ENCODE results near the gene TMEM8B. TPM values are rescaled to one million over a fixed set of nuclear protein-coding genes. Genes with fewer than 3 reads are reported as not detected.

The TMEM8B gene, protein sequence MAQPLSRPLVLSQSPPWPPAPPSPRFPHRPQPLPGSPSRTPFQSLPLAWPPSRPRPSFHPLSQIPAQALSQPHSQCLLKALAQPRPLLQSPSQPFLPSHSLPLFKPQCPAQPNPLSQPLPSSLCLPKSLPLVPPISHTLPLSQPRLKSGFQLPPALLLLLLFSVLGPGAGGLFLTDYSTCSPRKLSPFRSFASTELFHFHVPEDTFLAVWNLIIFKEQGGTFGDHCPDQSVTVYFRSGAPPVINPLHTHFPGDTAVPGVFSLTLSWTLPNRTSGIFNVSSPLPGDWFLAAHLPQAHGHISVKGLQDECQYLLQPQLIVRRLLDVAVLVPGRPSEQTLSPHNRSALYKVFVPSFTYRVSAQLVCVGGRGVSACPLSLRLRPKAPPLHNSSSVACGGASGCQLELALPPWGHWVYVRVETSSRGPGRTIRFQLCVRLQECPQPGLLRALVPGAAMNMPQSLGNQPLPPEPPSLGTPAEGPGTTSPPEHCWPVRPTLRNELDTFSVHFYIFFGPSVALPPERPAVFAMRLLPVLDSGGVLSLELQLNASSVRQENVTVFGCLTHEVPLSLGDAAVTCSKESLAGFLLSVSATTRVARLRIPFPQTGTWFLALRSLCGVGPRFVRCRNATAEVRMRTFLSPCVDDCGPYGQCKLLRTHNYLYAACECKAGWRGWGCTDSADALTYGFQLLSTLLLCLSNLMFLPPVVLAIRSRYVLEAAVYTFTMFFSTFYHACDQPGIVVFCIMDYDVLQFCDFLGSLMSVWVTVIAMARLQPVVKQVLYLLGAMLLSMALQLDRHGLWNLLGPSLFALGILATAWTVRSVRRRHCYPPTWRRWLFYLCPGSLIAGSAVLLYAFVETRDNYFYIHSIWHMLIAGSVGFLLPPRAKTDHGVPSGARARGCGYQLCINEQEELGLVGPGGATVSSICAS
- 10 to 100 TPM in 2 of 4 donors, 1 to 10 TPM in 2; 7.8 to 21.3 (median 9.6) TPM for total RNA-seq

DNA sequence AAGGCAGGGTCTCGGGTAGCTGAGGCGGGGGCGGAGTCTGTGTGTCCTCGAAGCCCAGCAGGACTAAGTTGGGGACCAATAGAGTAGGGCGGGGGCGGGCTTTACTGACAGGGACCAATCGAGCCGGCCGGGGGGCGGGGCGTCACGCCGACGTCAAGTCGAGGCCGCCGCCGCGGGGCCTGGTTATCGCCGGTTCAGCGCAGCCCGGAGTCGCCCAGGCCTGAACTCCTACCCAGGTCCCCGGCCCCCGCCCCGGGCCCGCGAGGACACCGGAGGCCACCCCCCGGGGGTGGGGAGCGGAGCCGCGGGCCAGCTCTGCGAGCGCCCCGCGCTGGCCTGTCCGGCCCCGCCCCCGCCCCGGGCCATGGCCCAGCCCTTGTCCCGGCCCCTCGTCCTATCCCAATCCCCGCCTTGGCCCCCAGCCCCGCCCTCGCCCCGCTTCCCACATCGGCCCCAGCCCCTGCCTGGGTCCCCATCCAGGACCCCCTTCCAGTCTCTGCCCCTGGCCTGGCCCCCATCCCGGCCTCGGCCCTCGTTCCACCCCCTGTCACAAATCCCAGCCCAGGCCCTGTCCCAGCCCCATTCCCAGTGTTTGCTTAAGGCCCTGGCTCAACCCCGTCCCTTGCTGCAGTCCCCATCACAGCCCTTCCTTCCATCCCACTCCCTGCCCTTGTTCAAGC is at the start of gene TMEM8B:
TSS of gene TMEM8B (plus strand) at position 145 of the 680 bp plus-strand sequence. CDS start at position 365, 220 bp downstream.
- TF ChIP-seq EP300 (IDR thresholded peaks at IDR 0.05; ENCODE audit: low read depth) (no peak), POLR2AphosphoS5 (IDR thresholded peaks at IDR 0.05) (peak in 2 of 3 donors; percentile 27 to 55), POLR2A (IDR thresholded peaks at IDR 0.05) (peak; percentile 35)
- TF ChIP-seq, protein P1, sequence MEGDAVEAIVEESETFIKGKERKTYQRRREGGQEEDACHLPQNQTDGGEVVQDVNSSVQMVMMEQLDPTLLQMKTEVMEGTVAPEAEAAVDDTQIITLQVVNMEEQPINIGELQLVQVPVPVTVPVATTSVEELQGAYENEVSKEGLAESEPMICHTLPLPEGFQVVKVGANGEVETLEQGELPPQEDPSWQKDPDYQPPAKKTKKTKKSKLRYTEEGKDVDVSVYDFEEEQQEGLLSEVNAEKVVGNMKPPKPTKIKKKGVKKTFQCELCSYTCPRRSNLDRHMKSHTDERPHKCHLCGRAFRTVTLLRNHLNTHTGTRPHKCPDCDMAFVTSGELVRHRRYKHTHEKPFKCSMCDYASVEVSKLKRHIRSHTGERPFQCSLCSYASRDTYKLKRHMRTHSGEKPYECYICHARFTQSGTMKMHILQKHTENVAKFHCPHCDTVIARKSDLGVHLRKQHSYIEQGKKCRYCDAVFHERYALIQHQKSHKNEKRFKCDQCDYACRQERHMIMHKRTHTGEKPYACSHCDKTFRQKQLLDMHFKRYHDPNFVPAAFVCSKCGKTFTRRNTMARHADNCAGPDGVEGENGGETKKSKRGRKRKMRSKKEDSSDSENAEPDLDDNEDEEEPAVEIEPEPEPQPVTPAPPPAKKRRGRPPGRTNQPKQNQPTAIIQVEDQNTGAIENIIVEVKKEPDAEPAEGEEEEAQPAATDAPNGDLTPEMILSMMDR (IDR thresholded peaks at IDR 0.05) = no peak
- Histone ChIP-seq H3K4me1 (peaks cover 11 to 39% (median 32%) of the 10 kb centered on the region in 4 donors), H3K4me3 (peak within 1 kb of the TSS; percentile 72 to 82 (median 78)), H3K27ac (peak within 1 kb of the TSS; percentile 94 to 98 (median 94)), H3K27me3 (no peaks in the 10 kb centered on the region), H3K9me3 (no peaks in the 10 kb centered on the region), H3K36me3 (no peaks in the 10 kb centered on the region)
- WGBS, 2 donors (ENCODE audit: low coverage in 1 of 2) = 1% methylated on average over 29 of the region's 53 CpGs; no CpG with 5 or more reads in 1 of the 2 donors
- intact Hi-C loops (cut with DNase I; ENCODE audit: low total_unique reads) (no loop called here), in situ Hi-C loops (cut with MboI; ENCODE audit: low pct_ligation_motif_present in 1 of 4, low pct_unique_long_range_greater_than_20kb in 1 of 4, low sequenced_read_pairs in 3 of 4) (no loop called here)
- peak; percentile 97 for DNase-seq

DNA sequence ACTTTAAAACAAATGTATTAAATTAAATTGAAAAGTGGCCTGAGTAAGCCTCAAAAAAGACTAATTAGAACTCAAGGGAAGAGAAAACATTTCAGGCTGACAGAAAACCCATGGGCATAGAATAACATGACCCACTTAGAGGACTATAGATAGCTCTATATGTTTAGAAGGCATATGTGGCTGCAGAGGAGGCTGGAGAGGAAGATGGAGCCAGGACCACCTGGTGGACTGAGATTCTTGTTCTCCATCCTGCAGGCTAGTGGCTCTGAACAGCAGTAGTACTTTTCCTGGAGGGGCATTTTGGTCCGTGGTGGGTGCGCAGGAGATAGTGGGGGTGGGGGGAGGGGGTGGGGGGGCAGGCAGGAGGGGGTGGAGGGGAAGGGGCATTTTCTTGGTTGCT is 48.0 kb upstream of the TMEM8B start:
- TF ChIP-seq, protein P1 (IDR thresholded peaks at IDR 0.05) = no peak
- TF ChIP-seq POLR2AphosphoS5 (IDR thresholded peaks at IDR 0.05) = no peak
- TF ChIP-seq POLR2A (IDR thresholded peaks at IDR 0.05) = no peak
- no peak for TF ChIP-seq EP300 (IDR thresholded peaks at IDR 0.05; ENCODE audit: low read depth)
- intact Hi-C loops (cut with DNase I; ENCODE audit: low total_unique reads) (no loop called here), in situ Hi-C loops (cut with MboI; ENCODE audit: low pct_ligation_motif_present in 1 of 4, low pct_unique_long_range_greater_than_20kb in 1 of 4, low sequenced_read_pairs in 3 of 4) (no loop called here)
- no peak for DNase-seq
- Histone ChIP-seq H3K27ac (no peak overlapping the region), H3K4me3 (no peak overlapping the region), H3K36me3 (peaks cover 0 to 5% (median 0%) of the 10 kb centered on the region in 4 donors), H3K4me1 (no peaks in the 10 kb centered on the region), H3K27me3 (no peaks in the 10 kb centered on the region), H3K9me3 (no peaks in the 10 kb centered on the region)
- 77% methylated on average over 2 of the region's 2 CpGs; no CpG with 5 or more reads in 1 of the 2 donors for WGBS, 2 donors (ENCODE audit: low coverage in 1 of 2)

DNA sequence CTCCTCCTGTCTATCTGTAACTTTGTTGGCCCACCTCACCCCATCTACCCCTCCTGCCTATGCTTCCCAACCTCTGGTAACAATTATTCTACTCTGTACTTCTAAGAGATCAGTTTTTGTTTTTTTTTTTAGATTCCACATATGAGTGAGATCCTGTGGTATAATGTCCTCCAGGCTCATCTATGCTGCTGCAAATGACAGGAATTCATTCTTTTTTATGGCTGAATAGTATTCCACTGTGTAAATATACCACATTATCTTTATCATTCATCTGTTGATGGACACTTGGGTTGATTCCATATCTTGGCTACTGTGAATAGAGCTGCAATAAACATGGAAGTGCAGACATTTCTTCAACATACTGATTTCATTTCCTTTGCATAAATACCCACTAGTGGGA is 45.6 kb upstream of the TMEM8B start:
- Histone ChIP-seq H3K9me3 (no peaks in the 10 kb centered on the region), H3K27ac (no peak overlapping the region), H3K4me3 (no peak overlapping the region), H3K27me3 (no peaks in the 10 kb centered on the region), H3K36me3 (peaks cover 0 to 5% (median 0%) of the 10 kb centered on the region in 4 donors), H3K4me1 (no peaks in the 10 kb centered on the region)
- TF ChIP-seq EP300 (IDR thresholded peaks at IDR 0.05; ENCODE audit: low read depth) (no peak), POLR2AphosphoS5 (IDR thresholded peaks at IDR 0.05) (no peak)
- TF ChIP-seq, protein P1 (IDR thresholded peaks at IDR 0.05) = no peak
- in situ Hi-C loops (cut with MboI; ENCODE audit: low pct_ligation_motif_present in 1 of 4, low pct_unique_long_range_greater_than_20kb in 1 of 4, low sequenced_read_pairs in 3 of 4) (no loop called here), intact Hi-C loops (cut with DNase I; ENCODE audit: low total_unique reads) (no loop called here)
- no peak for DNase-seq

Data from transverse colon (tissue), 4 donors.